ENCODE results near the gene COX7B2. TPM values are rescaled to one million over a fixed set of nuclear protein-coding genes. Genes with fewer than 3 reads are reported as not detected.

COX7B2 gene
- total and polyA plus RNA-seq, 10 of the 15 experiments (the other 5 are each of a cell fraction or from before 2014, with no cell fraction given) = not detected

DNA sequence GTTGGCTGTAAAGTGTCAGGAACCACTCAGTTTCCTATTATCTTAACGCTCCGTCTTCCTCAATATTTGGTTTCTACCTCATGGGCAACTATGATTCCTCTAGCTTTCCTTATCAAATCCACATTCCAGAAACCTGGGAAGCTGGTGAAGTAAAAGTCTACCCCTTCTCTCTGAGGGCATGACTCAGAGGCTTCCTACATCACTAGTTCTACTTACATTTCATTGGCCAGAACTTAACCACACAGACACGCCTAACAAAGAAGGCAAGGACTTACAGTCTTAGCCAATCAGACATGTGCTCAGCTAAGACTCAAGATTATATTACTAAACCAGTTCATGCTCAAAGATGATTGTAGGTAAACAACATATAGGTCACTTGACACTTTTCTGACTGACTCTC is 30.4 kb downstream of the COX7B2 start:
- POLR2A ChIA-PET = no interaction called here
- Histone ChIP-seq H3K27ac (ENCODE audit: control insufficient read depth, insufficient read depth) (no peak overlapping the region), H3K79me2 (ENCODE audit: control insufficient read depth, insufficient read depth, low read length) (no peaks in the 10 kb centered on the region), H3K4me3 (no peak overlapping the region), H3K9me3 (replicated peaks; ENCODE audit: control insufficient read depth, insufficient read depth, low read length) (no peaks in the 10 kb centered on the region), H3K4me2 (ENCODE audit: control insufficient read depth, insufficient read depth) (no peak overlapping the region), H3K4me1 (ENCODE audit: control insufficient read depth, insufficient read depth, low read length) (no peaks in the 10 kb centered on the region), H3K36me3 (ENCODE audit: control insufficient read depth in 2 of 2, insufficient read depth in 2 of 2, low read length in 1 of 2) (no peaks in the 10 kb centered on the region), H3K27me3 (replicated peaks in 1 of 2; ENCODE audit: control insufficient read depth in 2 of 2, insufficient read depth in 2 of 2, low read length in 1 of 2) (no peaks in the 10 kb centered on the region), H4K20me1 (ENCODE audit: control insufficient read depth, insufficient read depth) (no peaks in the 10 kb centered on the region), H3K9ac (ENCODE audit: control insufficient read depth, insufficient read depth, low read length) (no peak overlapping the region), H2AFZ (ENCODE audit: control insufficient read depth, low read depth, low read length) (no peak overlapping the region)
- no peak for FAIRE-seq
- no peak for TF ChIP-seq ESRRA (IDR thresholded peaks at IDR 0.05; ENCODE audit: low read length)
- no peak for TF ChIP-seq PML (IDR thresholded peaks at IDR 0.05; ENCODE audit: low read length)
- TF ChIP-seq ZNF384 (IDR thresholded peaks at IDR 0.05; ENCODE audit: borderline replicate concordance, low read depth, low read length) = no peak
- TF ChIP-seq, protein P1, sequence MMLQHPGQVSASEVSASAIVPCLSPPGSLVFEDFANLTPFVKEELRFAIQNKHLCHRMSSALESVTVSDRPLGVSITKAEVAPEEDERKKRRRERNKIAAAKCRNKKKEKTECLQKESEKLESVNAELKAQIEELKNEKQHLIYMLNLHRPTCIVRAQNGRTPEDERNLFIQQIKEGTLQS (IDR thresholded peaks at IDR 0.05; ENCODE audit: borderline replicate concordance, extremely low read depth, low read depth, low read length) = no peak
- TF ChIP-seq, protein P2, sequence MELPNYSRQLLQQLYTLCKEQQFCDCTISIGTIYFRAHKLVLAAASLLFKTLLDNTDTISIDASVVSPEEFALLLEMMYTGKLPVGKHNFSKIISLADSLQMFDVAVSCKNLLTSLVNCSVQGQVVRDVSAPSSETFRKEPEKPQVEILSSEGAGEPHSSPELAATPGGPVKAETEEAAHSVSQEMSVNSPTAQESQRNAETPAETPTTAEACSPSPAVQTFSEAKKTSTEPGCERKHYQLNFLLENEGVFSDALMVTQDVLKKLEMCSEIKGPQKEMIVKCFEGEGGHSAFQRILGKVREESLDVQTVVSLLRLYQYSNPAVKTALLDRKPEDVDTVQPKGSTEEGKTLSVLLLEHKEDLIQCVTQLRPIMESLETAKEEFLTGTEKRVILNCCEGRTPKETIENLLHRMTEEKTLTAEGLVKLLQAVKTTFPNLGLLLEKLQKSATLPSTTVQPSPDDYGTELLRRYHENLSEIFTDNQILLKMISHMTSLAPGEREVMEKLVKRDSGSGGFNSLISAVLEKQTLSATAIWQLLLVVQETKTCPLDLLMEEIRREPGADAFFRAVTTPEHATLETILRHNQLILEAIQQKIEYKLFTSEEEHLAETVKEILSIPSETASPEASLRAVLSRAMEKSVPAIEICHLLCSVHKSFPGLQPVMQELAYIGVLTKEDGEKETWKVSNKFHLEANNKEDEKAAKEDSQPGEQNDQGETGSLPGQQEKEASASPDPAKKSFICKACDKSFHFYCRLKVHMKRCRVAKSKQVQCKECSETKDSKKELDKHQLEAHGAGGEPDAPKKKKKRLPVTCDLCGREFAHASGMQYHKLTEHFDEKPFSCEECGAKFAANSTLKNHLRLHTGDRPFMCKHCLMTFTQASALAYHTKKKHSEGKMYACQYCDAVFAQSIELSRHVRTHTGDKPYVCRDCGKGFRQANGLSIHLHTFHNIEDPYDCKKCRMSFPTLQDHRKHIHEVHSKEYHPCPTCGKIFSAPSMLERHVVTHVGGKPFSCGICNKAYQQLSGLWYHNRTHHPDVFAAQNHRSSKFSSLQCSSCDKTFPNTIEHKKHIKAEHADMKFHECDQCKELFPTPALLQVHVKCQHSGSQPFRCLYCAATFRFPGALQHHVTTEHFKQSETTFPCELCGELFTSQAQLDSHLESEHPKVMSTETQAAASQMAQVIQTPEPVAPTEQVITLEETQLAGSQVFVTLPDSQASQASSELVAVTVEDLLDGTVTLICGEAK (IDR thresholded peaks at IDR 0.05; ENCODE audit: borderline replicate concordance) = no peak
- TF ChIP-seq MTA3 (IDR thresholded peaks at IDR 0.05; ENCODE audit: borderline replicate concordance, low read length) = no peak
- no peak for TF ChIP-seq CREB1 (IDR thresholded peaks at IDR 0.05; ENCODE audit: low read depth)
- TF ChIP-seq, protein P3, sequence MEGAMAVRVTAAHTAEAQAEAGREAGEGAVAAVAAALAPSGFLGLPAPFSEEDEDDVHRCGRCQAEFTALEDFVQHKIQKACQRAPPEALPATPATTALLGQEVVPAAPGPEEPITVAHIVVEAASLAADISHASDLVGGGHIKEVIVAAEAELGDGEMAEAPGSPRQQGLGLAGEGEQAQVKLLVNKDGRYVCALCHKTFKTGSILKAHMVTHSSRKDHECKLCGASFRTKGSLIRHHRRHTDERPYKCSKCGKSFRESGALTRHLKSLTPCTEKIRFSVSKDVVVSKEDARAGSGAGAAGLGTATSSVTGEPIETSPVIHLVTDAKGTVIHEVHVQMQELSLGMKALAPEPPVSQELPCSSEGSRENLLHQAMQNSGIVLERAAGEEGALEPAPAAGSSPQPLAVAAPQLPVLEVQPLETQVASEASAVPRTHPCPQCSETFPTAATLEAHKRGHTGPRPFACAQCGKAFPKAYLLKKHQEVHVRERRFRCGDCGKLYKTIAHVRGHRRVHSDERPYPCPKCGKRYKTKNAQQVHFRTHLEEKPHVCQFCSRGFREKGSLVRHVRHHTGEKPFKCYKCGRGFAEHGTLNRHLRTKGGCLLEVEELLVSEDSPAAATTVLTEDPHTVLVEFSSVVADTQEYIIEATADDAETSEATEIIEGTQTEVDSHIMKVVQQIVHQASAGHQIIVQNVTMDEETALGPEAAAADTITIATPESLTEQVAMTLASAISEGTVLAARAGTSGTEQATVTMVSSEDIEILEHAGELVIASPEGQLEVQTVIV (IDR thresholded peaks at IDR 0.05; ENCODE audit: borderline replicate concordance, partially characterized antibody) = no peak
- TF ChIP-seq POLR2AphosphoS2 (IDR thresholded peaks at IDR 0.05; ENCODE audit: low read depth, low read length) = no peak
- TF ChIP-seq CHD4 (IDR thresholded peaks at IDR 0.05) = no peak
- no peak for TF ChIP-seq KDM1A (IDR thresholded peaks at IDR 0.05; ENCODE audit: borderline replicate concordance)
- TF ChIP-seq RELA (IDR thresholded peaks at IDR 0.05; ENCODE audit: borderline replicate concordance, partially characterized antibody) = no peak
- no peak for TF ChIP-seq CBX3 (IDR thresholded peaks at IDR 0.05; ENCODE audit: borderline replicate concordance, low read depth)
- TF ChIP-seq TCF7 (IDR thresholded peaks at IDR 0.05; ENCODE audit: borderline replicate concordance) = no peak
- no peak for TF ChIP-seq EGR1 (IDR thresholded peaks at IDR 0.05; ENCODE audit: borderline replicate concordance in 1 of 2, low read depth in 2 of 2, low read length in 2 of 2)
- in situ Hi-C loops (cut with MboI) = no loop called here
- 67% methylated on average over 3 of the region's 3 CpGs for WGBS (ENCODE audit: insufficient coverage, insufficient replicate concordance, low lambda C conversion rate, missing lambda C conversion rate)
- ATAC-seq = no peak
- CTCF ChIA-PET = no interaction called here
- BruUV-seq (replicated peaks) = no TSS peak
- RAD21 ChIA-PET (ENCODE audit: unreplicated experiment) = no interaction called here
- intact Hi-C loops (cut with micrococcal nuclease; ENCODE audit: unreplicated experiment) = no loop called here
- no peak for DNase-seq (ENCODE audit: low read depth, low spot score)
- SMC1A ChIA-PET (ENCODE audit: uncharacterized antibody, unreplicated experiment) = no interaction called here
